ENCODE data around the gene PRKCSH.
"Not testable (repeated sequence)": the region's sequence is repeated elsewhere in the genome, so short reads cannot be mapped to it uniquely, and the experiment has no call there.

The PRKCSH gene

DNA sequence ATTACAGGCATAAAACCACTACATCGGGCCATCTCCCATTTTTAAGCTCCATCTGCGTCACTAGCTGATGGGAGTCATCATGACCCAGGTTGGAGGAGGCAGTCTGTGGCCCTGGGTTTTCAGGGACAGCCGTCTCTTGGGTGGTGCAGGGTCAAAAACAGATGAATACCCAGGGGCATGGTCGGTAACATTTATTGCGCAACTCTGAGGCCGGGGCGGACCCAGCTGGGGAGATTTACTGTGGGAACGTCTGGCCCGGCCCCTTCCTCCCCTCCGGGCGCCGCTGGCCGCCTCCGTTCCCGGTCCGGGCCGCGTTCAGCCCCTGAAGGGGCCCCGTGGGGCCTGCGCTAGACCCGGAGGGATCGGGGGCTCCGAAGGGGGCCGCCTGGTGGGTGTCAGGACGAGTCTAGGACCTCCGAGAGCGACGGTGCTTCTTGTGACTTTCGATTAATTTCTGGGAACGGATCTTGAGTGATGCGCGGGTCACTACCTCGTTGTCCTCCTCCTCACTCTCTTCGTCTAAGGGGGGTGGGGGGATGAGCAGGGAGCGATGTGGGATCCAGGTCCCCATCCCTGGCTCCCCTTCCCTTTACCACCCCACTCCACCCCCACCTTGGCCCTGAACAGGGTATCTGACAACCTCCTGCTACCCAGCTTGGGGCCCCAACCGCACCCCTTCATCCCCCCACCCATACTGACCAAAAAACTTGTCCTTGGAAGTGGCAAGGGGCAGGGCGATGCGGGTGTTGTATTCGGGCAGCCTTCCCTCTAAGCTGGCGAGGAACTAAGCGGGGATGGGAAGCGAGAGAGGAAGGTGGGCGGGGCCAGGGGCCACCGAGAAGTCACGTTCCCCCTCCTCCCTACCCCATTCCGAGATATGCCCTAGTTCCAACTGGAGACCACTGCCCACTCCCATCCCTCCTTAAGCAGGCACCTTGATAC, 14.7 kb upstream of the PRKCSH start:
- no peak for DNase-seq (ENCODE audit: low spot score)

DNA sequence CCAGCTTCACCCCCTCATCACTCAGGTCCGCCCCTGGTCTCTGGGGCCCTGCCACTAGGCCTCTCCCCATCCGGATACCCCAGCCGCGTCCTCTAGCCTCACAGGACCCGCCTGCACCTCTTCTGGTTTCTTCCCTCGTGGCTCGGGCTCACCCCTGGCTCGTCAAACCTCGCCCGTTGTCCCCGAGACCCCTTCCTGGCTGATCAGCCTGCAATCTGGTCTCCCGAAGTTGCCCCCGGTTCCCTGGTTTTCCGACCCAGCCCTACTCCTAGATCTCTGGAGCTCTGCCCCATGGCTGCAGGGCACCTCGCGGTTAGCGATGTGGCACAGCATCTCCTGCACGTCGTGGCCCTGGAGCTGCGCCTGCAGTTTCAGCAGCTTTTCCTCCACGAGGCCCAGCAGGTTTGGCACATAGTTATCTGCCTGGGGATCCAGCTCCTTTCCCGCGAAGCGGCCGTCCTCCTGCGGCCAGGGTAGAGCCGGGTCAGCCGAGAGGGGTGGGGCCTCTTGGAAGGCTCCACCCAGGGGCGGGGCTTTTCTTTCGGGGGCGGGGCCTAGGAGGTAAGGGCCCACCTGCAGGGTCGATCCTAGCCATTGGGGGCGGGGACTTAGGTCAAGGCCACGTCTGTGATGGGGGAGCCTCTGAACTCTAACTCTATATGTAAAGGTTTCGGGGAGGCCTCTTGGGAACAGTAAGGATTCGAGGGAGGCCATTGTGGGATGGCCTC, 13.9 kb upstream of the PRKCSH start:
- DNase-seq (ENCODE audit: low spot score) = peak; percentile 6

DNA sequence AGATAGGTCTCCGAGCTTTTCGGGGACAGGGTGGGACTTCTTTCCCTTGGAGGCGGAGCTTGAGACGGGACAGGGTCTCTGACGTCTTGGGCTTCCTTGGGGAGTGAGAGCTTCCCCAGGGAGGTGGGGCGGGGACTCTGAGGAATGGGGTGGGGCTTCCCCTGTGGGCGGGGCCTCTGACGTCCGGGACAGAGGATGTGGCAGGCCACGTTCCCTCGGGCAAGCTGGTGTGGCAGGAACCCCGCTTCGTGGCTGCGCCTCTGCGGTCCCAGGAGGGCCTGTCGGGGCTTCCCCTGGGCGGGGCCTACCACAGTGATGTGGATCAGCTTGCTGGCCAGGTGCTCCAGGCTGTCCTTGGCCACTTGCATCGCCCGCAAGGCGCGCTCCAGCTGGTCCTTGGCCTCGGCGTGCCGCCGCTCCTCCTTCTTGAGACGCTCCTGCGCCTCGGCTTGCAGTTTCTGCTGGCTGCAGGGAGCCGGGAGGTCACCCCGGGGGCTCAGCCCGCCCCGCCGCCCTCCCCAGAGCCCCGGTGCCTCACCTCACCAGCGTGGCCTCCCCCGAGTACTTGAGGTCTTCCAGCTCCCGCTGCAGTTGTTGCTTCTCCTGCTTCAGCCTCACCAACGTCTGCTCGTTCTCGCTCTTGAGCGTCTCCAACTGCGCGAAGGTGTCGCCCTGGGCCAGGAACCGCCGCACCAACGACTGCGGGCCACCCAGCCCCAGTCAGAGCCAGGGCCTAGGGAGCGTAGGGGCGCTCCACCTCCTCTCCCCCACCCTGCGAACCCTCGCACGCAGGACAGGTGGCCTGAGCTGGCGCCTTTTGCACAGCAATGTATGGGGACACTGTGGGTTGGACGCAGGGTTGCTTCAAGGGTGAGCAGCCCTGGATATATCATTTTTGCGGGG, 13.0 kb upstream of the PRKCSH start:
- DNase-seq (ENCODE audit: low spot score) = peak; percentile 54

DNA sequence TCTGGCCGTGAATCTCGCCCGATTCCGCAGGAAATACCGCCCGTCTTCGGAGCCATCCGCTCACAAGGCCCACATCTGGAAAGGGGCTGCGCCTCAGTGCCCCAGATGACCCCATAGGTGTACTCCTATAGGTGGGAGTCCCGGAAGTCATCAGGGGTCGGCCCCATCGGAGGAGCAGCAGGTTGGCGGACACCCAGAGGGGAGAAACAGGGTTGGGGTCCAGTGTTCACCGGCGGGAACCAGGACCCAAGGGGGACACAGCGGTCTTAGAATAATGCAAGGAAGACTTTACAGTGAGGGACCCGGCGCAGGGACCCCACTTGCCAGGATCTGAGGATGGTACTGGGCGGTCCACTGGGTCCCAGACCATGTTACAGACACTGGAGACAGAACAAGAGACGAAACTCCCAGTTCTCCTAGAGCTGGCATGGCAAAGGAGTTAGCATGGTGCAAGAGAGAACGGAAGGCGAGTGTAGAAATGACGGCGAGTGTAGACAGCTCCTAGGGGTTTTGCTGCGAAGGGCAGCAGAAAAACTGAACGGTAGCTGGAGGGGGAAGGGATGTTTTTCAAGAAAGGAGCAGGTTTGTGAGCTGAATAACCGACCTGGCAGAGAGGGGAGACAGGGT, 12.2 kb upstream of the PRKCSH start:
- no peak for DNase-seq (ENCODE audit: low spot score)

DNA sequence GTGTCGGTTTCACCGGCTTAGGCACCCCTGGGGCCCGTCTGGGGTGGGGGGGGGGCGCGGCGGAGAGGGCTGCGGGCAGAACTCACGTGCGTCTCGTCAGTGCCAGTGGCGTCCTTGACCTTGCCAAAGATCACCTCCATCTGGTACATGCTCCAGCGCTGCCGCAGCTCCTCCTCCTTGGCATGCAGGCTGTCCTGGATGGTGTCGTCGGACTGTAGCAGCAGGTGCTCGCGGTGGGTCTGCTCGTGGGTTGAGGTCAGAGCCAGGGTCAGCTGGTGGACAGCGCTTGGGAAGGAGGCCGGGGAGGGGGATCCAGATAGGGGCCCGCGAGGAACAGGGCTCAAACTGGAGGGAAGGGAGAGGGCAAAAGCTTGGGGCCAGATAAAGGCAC, 11.6 kb upstream of the PRKCSH start:
- DNase-seq (ENCODE audit: low spot score) = no peak

DNA sequence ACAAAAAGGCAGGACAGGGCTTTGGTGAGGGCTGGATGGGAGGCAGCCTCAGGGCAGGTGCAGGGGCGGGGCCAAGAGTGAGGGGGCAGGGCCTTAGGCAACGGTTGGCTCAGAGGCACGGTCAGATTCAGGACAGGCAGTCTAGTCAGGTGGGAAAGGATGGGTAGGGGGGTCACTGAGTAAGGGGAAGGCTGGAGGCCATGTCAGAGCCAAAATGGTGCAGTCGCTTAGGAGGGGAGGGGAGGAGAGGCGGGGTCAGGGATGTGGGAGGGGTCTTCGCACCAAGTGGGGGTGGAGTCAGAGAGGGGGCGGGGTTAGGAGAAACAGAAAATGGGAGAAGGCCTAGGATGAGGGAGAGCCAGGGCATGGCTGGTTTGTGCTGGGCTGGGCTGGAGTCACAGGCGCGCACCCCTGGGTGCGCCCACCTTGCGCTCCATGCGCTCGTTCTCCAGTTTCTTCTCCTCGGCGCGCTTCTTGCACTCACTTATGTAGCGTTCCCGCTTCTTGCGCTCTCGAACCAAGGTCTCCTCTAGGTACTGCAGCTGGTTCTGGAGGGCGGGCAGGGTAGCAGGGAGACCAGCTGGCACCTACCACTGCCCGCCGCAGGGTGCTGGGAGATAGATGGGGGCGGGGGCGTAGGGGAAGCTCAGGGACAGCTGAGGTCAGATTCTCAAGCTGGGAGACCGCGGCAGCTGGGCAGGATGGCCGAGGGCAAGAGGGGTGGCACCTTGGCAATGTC, 9.5 kb upstream of the PRKCSH start:
- DNase-seq (ENCODE audit: low spot score) = no peak

DNA sequence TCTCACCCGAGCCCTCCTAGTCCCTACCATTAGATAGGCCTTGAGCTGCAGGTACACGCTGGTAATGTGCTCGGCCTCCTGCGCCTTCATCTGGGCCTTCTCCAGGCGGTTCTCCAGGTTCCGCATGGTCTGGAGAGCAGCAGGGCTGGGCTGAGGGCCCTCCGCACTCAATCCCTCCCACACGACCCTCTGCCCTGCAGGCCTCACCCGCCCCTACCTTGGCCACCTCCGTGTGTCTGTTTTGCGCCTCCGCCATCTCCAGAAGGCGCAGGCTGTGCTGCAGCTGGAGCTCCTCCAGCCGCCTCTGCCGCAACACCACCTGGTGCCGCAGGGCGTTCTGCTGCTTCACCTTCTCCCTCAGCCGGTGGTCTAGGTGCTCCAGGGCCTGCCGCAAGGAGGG, 8.8 kb upstream of the PRKCSH start:
- no peak for DNase-seq (ENCODE audit: low spot score)

DNA sequence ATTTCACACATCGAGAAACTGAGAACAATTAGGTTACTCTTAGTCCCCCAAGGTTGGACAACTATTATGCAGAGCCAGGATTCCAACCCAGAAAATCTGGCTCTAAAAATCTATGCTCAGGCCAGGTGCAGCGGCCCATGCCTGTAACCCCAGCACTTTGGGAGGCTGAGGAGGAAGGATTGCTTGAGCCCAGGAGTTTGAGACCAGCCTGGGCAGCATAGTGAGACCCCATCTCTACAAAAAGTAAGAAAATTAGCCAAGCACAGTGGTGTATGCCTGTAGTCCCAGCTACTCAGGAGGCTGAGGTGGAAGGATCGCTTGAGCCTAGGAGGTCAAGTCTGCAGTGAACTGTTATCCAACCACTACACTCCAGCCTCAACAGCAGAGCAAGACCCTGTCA, 1.9 kb upstream of the PRKCSH start:
- not testable (repeated sequence) for DNase-seq (ENCODE audit: low spot score)

DNA sequence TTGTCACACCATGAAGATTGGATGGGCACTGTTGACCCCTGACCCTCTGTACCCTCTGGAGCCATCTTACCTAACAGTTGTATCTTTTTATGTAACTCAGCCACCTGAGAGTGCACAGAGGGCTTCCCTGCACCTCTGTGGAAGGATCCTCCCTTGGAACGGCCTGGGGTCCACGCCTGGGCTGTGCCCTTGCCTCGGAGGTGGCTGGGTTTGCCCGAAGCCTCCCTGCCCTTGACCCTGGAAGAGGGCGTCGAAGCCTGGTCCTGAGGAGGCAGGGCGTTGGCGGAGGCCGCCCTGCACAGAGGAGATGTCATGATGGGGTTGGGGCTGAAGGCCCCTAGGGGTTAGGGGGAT, 755 bp upstream of the PRKCSH start:
- no peak for DNase-seq (ENCODE audit: low spot score)

DNA sequence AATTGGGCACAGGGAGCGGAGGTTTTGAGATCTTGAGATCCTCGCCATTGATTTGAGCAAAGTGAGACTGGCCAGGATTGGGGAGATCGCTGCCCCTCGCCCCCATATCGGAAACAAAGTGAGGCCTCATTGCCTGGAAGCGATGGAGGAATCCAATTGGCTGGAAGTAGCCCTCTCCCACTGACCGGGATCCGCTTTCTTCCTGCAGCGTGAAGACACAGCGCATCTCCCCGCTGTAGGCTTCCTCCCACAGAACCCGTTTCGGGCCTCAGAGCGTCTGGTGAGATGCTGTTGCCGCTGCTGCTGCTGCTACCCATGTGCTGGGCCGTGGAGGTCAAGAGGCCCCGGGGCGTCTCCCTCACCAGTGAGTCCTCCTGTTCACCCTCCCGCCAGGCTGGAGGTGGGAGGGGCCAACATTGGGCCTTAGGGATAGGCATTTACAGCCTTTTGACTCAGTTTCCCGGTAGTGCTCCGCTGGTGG, 438 bp downstream of the PRKCSH start:
- DNase-seq (ENCODE audit: low spot score) = no peak

DNA sequence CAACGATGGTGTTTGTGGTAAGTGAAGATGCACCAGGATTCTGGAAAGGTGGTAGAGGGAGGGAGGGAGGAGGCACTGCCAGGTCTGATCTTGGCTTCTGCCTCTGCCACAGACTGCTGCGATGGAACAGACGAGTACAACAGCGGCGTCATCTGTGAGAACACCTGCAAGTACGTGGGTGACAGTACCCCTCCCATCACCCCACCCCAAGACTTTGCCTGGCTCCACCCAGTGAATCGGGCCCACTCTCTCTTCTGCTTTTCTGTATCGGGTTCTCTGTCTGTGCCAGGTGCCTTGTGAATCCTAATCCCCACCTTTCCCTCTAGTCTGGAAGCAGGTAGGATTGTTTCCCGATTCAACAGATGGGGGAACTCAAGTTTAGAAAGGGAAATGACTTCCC, 2.5 kb downstream of the PRKCSH start:
- DNase-seq (ENCODE audit: low spot score) = no peak

DNA sequence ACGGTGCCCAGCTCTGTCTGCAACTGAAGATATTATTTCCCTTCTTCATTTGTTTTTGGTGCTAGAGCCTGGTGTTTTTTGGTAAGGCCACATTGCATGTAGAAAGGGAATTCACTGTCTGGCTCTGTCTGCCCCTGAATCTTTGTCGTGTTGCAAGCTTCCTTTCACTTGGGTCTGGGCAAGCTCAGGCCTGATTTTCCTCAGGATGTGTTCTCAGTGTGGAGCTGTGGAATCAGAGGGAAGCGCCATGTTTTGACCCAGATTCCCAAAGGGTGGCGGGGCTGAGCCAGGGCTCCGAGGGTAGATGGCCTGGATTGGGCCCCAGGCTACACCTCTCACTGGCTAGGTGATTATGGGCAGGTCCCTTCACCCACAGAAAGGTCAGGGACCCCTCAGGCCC, 8.6 kb downstream of the PRKCSH start:
- no peak for DNase-seq (ENCODE audit: low spot score)

DNA sequence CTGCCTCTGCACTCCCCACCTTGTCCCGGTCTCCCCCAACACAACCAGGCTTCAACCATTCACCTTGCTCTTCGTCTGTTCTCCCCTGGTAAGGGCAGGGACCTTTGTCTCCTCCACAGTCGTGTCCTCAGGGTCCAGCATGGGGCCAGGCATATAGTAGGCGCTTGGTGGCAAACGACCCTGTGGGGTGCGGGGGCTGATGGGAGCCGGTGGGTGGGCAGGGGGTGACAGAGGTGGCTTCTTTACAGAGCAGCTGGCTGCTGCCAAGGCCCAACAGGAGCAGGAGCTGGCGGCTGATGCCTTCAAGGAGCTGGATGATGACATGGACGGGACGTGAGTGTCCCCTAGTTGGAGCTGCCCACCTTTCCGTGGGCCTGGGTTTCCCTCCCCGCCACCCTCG, 9.7 kb downstream of the PRKCSH start:
- DNase-seq (ENCODE audit: low spot score) = no peak

DNA sequence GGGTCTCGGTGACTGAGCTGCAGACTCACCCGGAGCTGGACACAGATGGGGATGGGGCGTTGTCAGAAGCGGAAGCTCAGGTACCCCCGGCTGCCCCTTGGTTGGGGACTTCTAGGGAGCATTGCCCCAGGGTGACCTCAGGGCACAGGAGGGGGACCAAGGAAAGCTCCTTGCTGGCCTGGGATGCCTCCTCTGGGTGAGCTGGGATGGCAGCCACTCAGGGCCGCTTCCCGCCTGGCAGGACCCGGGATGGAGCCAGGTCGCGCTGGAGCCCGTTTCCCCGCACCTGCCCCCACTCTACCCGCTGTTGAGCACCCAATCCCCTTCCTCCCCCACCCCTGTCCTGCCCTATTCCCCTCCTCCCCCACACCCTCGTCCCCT, 10.8 kb downstream of the PRKCSH start:
- no peak for DNase-seq (ENCODE audit: low spot score)

DNA sequence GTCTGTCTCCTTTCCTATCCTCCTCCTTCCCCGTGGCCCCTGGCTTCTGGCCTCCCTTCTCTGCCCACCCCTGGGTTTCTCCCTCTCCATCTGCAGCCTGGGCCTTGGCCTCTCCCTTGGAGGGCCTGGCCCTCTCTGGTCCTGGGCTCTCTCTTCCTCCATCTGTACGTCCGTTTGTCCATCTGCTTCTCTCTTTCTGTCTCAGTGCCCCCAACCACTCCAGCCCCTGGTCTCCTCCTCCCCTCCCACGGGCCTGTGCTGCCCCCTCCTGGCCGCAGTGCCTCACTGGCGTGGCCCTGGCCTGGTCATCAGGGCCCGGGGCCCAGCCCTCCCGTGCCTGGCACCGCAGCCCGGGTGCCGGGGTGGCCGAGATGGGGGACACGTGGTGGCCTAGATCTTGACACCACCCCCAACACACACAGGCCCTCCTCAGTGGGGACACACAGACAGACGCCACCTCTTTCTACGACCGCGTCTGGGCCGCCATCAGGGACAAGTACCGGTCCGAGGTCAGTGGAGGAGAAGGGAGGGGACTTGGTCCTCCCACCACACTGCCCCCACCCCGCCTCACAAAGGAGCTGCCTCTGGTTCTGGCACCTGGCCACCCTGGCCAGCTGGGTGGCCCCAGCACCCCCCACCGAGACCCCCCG, 11.3 kb downstream of the PRKCSH start:
- peak; percentile 35 for DNase-seq (ENCODE audit: low spot score)

DNA sequence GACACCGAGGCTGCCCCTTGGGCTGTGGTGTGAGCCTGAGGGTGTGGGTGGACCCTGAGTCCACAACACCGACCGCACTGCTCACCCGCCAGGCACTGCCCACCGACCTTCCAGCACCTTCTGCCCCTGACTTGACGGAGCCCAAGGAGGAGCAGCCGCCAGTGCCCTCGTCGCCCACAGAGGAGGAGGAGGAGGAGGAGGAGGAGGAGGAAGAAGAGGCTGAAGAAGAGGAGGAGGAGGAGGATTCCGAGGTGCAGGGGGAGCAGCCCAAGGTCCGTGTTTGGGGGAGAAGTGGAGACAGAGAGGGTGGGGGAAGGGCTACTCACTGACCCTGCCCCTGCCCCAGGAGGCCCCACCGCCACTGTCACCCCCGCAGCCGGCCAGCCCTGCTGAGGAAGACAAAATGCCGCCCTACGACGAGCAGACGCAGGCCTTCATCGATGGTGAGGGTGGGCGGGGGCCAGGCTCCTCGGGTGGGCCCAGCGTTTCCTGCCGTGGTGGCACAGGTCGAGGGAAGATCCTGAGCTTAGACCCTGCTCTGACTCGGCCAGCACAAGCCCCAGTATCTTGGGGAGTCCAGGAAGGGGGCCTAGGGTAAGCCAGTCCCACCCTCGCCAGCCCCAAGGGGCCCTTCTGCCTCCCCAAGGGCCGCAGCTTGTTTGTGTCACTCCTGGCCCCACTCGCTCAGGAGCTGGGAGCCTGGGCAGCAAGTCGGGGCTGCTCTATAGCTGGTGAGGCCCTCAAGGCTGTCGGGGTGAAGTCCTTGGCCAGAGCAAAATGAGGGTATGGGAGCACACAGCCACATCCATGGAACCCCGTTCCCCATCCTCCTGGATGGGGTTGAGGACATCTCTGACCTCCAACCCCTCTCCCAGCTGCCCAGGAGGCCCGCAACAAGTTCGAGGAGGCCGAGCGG, 12.2 kb downstream of the PRKCSH start:
- no peak for DNase-seq (ENCODE audit: low spot score)

DNA sequence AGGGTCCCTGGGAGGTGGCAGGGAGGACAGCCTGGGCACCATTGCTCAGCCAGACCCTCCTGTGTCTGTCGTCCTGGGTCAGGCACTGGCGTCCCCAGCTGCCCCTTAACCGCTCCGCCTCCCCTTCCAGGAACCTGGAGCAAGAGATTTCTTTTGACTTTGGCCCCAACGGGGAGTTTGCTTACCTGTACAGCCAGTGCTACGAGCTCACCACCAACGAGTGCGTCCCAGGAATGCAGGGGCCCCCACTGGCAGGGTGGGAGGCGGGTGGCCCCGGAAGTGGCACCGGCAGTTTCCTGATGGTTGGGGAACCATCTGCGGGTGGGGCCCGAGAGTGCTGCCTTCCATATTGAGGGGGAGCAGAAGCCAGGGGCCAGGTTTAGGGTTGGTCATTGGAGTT, 13.0 kb downstream of the PRKCSH start:
- DNase-seq (ENCODE audit: low spot score) = no peak

DNA sequence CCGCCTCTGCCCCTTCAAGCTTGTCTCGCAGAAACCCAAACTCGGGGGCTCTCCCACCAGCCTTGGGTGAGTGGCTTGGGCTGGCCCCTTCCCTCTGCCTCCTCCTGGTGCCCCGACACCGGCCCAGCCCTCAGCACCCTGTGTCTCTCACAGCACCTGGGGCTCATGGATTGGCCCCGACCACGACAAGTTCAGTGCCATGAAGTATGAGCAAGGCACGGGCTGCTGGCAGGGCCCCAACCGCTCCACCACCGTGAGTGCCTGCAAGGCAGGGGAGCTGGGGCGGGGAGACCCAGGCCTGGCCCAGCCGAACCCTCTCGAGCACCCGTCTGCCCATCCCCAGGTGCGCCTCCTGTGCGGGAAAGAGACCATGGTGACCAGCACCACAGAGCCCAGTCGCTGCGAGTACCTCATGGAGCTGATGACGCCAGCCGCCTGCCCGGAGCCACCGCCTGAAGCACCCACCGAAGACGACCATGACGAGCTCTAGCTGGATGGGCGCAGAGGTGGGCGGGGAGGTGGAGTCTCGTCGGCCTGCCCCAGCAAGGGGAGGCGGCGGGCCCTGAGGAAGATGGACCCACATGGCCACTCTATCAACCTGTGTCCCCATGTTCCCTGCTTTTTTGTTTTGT, 13.6 kb downstream of the PRKCSH start:
- no peak for DNase-seq (ENCODE audit: low spot score)
